Pons (tissue), 1 donor: ENCODE data around the gene FAM3C.

Source experiments
- DNase-seq: peaks from one replicate; pipeline ENCODE4 v3.0.0-alpha.2; 2016; ENCODE audit warnings: low spot score

The FAM3C gene

GRCh38 chr7:121379930-121380329 is 16.2 kb downstream of the FAM3C start:
- DNase-seq, result no peak

DNA sequence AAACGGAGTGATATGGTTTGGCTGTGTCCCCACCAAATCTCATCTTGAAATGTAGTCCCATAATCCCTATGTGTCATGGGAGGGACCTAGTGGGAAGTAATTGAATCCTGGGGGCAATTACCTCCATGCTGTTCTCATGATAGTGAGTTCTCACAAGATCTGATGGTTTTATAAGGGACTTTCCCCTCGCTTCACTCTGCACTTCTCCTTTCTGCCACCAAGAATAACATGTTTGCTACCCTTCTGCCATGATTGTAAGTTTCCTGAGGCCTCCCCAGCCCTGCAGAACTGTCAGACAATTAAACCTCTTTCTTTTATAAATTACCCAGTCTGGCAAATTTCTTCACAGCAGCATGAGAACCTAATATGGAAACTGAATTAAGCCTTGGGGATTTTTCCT is 19.1 kb downstream of the FAM3C start:
- no peak for DNase-seq

GRCh38 chr7:121373177-121373576 is 22.9 kb downstream of the FAM3C start:
- no peak for DNase-seq

GRCh38 chr7:121372376-121373010 is 23.6 kb downstream of the FAM3C start:
- no peak for DNase-seq

DNA sequence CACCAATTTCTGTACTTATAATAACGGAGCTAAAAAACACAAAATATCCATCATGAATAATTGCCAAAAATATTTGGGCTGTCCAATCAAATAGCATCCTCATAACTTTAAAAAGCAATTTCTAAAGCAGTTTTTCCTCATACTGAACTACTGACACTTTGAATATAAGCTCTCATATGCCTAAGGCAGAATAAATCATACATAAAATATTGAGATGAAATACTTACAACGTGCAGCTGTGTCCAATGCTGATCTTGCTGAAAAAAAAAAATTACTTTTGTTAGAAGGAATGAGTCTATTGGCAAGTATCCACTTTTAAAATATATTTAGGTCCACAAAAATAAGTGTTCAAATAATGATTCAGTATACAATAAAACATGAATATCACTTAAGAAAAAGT is 24.2 kb downstream of the FAM3C start:
- DNase-seq, result no peak

DNA sequence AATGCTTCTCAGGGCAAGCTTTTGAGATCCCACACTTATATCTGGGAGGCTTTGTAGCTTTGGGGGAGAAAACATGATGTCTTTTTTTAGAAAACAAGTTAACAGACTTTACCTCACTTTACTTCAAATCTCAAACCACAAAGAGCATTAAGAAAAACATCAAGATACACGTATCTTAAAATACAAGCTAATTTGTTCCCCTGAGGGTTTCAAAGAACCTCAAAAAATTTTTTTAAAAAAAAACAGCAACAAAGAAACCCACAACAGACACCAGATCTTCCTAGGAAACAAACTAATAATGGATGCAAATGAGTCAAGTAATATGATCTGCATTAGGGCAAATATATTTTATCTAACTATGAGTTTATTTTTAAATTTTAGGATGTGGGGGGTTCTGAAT is 24.7 kb downstream of the FAM3C start:
- no peak for DNase-seq

- no peak for DNase-seq
Observed at GRCh38 chr7:121369462-121369861, 26.6 kb downstream of the FAM3C start.

- DNase-seq, result peak; percentile 58
Observed at GRCh38 chr7:121366852-121367431, 29.2 kb downstream of the FAM3C start.

DNA sequence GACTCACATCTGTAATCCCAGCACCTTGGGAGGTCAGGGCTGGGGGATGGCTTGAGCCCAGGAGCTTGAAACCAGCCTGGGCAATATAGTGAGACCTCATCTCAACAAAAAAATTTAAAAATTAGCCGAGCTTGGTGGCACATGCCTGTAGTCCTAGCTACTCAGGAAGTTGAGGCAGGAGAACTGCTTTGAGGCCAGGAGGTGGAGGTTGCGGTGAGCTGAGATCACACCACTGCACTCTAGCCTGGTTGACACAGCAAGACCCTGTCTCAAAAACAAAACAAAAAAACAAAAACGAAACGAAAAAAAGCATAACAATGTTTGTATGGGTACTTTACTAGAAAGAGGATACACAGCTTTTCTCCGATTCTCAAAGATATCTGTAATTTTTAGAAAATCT is 35.5 kb downstream of the FAM3C start:
- no peak for DNase-seq

DNA sequence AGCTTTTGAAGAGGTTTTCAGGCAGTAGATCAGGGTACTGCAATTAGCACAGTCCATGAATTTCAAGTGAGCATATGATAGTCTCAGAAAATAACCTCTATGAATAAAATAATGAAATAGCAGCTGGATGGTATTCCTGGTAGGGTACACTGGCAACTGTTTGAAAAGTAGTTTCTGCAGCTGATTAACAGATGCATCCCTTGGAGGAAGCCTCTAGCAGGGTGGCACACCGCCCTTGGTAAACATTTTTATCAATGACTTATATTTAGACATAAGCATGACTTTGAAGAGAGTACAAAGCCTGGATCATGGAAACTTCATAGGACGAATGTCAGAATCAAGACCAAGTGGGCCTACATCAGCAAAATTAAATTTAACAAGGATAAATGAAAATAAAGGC is 40.5 kb downstream of the FAM3C start:
- DNase-seq, result no peak

DNA sequence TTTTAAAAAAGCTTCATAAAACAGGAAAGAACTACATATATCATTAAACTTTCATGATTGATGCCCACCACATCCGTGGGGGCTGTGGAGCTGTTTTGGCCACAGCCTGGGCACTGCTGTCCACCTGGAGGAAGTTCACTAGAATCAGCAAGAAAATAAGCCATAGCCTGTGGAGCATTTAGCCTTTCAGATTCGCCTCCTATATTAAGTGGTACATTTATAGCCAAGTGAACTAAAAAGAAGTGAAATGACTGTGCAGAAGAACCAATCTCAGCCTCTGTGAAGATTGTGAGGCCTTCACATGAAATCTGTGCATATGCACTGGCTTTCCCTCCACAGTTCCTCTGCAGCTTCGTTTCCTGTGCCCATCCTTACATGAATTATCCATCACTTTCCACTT is 43.8 kb downstream of the FAM3C start:
- DNase-seq, result no peak

DNA sequence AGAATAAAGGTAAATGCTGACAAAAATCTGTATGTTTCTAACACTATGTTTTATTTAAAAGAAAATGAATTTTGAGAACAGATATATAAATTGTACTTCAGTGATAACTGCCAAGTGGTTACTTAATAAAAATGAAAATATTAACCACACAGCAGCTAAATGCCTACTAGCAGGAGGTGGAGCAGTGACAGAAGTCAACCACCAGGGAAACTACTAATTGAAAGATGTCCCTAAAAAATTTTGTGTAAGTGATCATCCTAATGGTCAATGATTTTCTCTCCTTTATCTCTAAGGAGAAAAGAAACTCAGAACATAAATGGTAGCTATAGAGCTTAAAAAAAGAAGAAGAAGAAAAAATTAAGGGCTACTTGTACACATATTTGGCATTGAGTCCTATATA is 44.4 kb downstream of the FAM3C start:
- DNase-seq, result no peak

DNA sequence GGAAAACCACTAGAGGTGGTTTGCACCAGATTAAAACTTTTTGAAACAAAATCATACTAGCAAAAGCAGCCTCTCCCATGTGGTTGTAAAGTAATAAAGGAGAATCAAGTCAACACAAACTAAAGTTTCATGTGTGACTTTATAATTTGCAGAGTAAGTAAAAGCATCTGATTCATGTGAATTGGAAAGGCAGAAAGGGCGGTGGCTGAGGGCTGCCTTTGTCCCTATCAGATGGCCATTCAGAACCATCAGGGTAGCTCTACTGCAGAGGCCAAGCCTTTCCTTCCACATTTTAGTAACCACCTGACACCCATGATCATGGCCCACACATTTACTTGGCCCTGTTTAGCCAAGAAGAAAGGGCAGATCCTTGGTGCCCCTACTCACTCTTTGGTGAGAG is 51.6 kb downstream of the FAM3C start:
- no peak for DNase-seq

GRCh38 chr7:121344093-121344492 is 52.0 kb downstream of the FAM3C start:
- no peak for DNase-seq

- DNase-seq, result no peak
Observed at GRCh38 chr7:121343302-121343701, 52.8 kb downstream of the FAM3C start.

GRCh38 chr7:121342631-121343030 is 53.5 kb downstream of the FAM3C start:
- no peak for DNase-seq

- no peak for DNase-seq
Observed at GRCh38 chr7:121341933-121342332, 54.2 kb downstream of the FAM3C start.

DNA sequence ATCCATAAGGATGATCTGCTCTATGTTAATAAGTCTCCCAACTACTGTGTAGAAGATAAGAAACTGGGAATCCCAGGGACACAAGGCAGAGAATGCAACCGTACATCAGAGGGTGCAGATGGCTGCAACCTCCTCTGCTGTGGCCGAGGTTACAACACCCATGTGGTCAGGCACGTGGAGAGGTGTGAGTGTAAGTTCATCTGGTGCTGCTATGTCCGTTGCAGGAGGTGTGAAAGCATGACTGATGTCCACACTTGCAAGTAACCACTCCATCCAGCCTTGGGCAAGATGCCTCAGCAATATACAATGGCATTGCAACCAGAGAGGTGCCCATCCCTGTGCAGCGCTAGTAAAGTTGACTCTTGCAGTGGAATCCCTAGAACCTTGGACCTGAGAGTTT is 57.0 kb downstream of the FAM3C start:
- DNase-seq, result no peak

GRCh38 chr7:121337398-121337797 is 58.7 kb downstream of the FAM3C start:
- DNase-seq, result no peak

GRCh38 chr7:121336579-121336978 is 59.5 kb downstream of the FAM3C start:
- no peak for DNase-seq

- DNase-seq, result no peak
Observed at GRCh38 chr7:121334875-121335648, 61.0 kb downstream of the FAM3C start.

- DNase-seq, result no peak
Observed at GRCh38 chr7:121334376-121334775, 61.7 kb downstream of the FAM3C start.

DNA sequence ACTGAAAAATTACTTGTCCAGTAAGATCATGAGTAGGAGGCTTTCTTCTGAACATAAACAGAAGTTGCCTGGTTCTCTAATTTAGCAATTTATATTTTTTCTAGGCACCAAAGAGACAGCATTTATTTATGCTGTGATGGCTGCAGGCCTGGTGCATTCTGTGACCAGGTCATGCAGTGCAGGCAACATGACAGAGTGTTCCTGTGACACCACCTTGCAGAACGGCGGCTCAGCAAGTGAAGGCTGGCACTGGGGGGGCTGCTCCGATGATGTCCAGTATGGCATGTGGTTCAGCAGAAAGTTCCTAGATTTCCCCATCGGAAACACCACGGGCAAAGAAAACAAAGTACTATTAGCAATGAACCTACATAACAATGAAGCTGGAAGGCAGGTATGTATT is 64.5 kb downstream of the FAM3C start:
- no peak for DNase-seq

- no peak for DNase-seq
Observed at GRCh38 chr7:121331048-121331447, 65.1 kb downstream of the FAM3C start.
